HEK293 (cell line): Measurements from ENCODE around the gene BTD.

Experiments
- CTCF ChIA-PET: fragments of 350-600 bp; formaldehyde crosslinking; extraction: SDS; loops from one replicate; lab custom pipeline; 2021; ENCODE audit warnings: antibody characterized with exemption; lab: Yijun Ruan, JAX
- POLR2A ChIA-PET: fragments of 300-600 bp; formaldehyde crosslinking; extraction: SDS; loops from one replicate; lab custom pipeline; 2020; ENCODE audit warnings: antibody characterized with exemption, inconsistent platforms; lab: Yijun Ruan, JAX
- H3K27ac ChIP-seq: fragments of 200-500 bp; sonication (Bioruptor generic); 2 replicates; pipeline ENCODE4 v1.5.1; 2014; ENCODE audit warnings: low read depth, low read length, control low read depth, inconsistent platforms; ENCODE audit errors: extremely low read depth
- H3K36me3 ChIP-seq, 2 experiments: fragments of 200-500 bp in 1 of 2; sonication (Bioruptor generic) in 1 of 2; 1 replicate in 1 of 2; 2 replicates in 1 of 2; pipeline ENCODE4 v1.5.1; 2014 to 2017; ENCODE audit warnings: inconsistent platforms in 2 of 2, low read length in 2 of 2; ENCODE audit not compliant: control insufficient read depth in 2 of 2, insufficient read depth in 1 of 2
- H3K4me1 ChIP-seq: fragments of 200-500 bp; sonication (Bioruptor generic); 2 replicates; pipeline ENCODE4 v1.5.1; 2014; ENCODE audit warnings: mild to moderate bottlenecking, low read length, inconsistent platforms; ENCODE audit not compliant: control insufficient read depth, insufficient read depth
- H3K4me3 ChIP-seq: 2 replicates; pipeline ENCODE4 v1.5.1; 2011; ENCODE audit warnings: low read depth, mild to moderate bottlenecking, control low read depth, low read length, moderate library complexity
- H3K9me3 ChIP-seq: fragments of 200-500 bp; sonication (Bioruptor generic); 2 replicates; pipeline ENCODE4 v1.5.1; 2014; ENCODE audit warnings: low read depth, low read length, inconsistent platforms; ENCODE audit not compliant: control insufficient read depth, insufficient read depth
- KLF1 ChIP-seq: fragments of 450-650 bp; formaldehyde crosslinking; IDR thresholded peaks from 2 replicates; pipeline ENCODE4 v1.5.1; 2016; ENCODE audit warnings: missing biosample characterization, missing genetic modification characterization
- OSR2 ChIP-seq: fragments of 450-650 bp; formaldehyde crosslinking; IDR thresholded peaks from 2 replicates; pipeline ENCODE4 v1.5.1; 2016; ENCODE audit warnings: missing biosample characterization, missing genetic modification characterization
- PRDM6 ChIP-seq: fragments of 450-650 bp; formaldehyde crosslinking; IDR thresholded peaks from 2 replicates; pipeline ENCODE4 v1.5.1; 2017; ENCODE audit warnings: missing biosample characterization, missing genetic modification characterization
- ZBTB8A ChIP-seq: fragments of 450-650 bp; formaldehyde crosslinking; IDR thresholded peaks from 2 replicates; pipeline ENCODE4 v1.5.1; 2016; ENCODE audit warnings: missing biosample characterization, missing genetic modification characterization
- ZNF140 ChIP-seq: fragments of 450-650 bp; formaldehyde crosslinking; IDR thresholded peaks from 2 replicates; pipeline ENCODE4 v1.5.1; 2016; ENCODE audit warnings: missing biosample characterization, missing genetic modification characterization
- ZNF148 ChIP-seq: fragments of 450-650 bp; formaldehyde crosslinking; IDR thresholded peaks from 2 replicates; pipeline ENCODE4 v1.5.0; 2017; ENCODE audit warnings: missing biosample characterization, missing genetic modification characterization, borderline replicate concordance
- ZNF175 ChIP-seq: fragments of 450-650 bp; formaldehyde crosslinking; IDR thresholded peaks from 2 replicates; pipeline ENCODE4 v1.5.1; 2016; ENCODE audit warnings: missing biosample characterization, missing genetic modification characterization
- ZNF2 ChIP-seq: fragments of 450-650 bp; formaldehyde crosslinking; IDR thresholded peaks from 2 replicates; pipeline ENCODE4 v1.5.1; 2016; ENCODE audit warnings: missing biosample characterization, missing genetic modification characterization
- ZNF292 ChIP-seq: fragments of 450-650 bp; formaldehyde crosslinking; IDR thresholded peaks from 2 replicates; pipeline ENCODE4 v1.5.1; 2016; ENCODE audit warnings: low read depth, missing biosample characterization, missing genetic modification characterization, borderline replicate concordance
- ZNF501 ChIP-seq: fragments of 450-650 bp; formaldehyde crosslinking; IDR thresholded peaks from 2 replicates; pipeline ENCODE4 v1.5.1; 2016; ENCODE audit warnings: missing biosample characterization, missing genetic modification characterization
- ZNF561 ChIP-seq: fragments of 450-650 bp; IDR thresholded peaks from 2 replicates; pipeline ENCODE4 v1.5.1; 2018; ENCODE audit warnings: missing biosample characterization, missing genetic modification characterization, borderline replicate concordance
- ZNF623 ChIP-seq: fragments of 450-650 bp; formaldehyde crosslinking; IDR thresholded peaks from 2 replicates; pipeline ENCODE4 v1.5.1; 2016; ENCODE audit warnings: missing biosample characterization, missing genetic modification characterization
- ZNF654 ChIP-seq: fragments of 450-650 bp; formaldehyde crosslinking; IDR thresholded peaks from 2 replicates; pipeline ENCODE4 v1.5.1; 2016; ENCODE audit warnings: low read depth, missing biosample characterization, missing genetic modification characterization
- ZNF660 ChIP-seq: fragments of 450-650 bp; IDR thresholded peaks from 2 replicates; pipeline ENCODE4 v1.5.1; 2018; ENCODE audit warnings: missing biosample characterization, mild to moderate bottlenecking, missing genetic modification characterization
- ZNF701 ChIP-seq: fragments of 450-650 bp; formaldehyde crosslinking; IDR thresholded peaks from 2 replicates; pipeline ENCODE4 v1.5.1; 2016; ENCODE audit warnings: missing biosample characterization, missing genetic modification characterization
- ZNF76 ChIP-seq: fragments of 450-650 bp; formaldehyde crosslinking; IDR thresholded peaks from 2 replicates; pipeline ENCODE4; 2016; ENCODE audit warnings: low read depth, missing biosample characterization, missing genetic modification characterization, borderline replicate concordance
- ZNF830 ChIP-seq: fragments of 450-650 bp; IDR thresholded peaks from 2 replicates; pipeline ENCODE4 v1.5.0; 2018; ENCODE audit warnings: missing biosample characterization, missing genetic modification characterization, low read depth, mild to moderate bottlenecking, moderate library complexity
- ZSCAN30 ChIP-seq: fragments of 450-650 bp; IDR thresholded peaks from 2 replicates; pipeline ENCODE4 v1.5.1; 2018; ENCODE audit warnings: missing biosample characterization, mild to moderate bottlenecking, missing genetic modification characterization, moderate library complexity
- TF ChIP-seq, protein P1 (sequence below): fragments of 450-650 bp; formaldehyde crosslinking; IDR thresholded peaks from 2 replicates; pipeline ENCODE4 v1.5.1; 2016; ENCODE audit warnings: missing biosample characterization, missing genetic modification characterization
- TF ChIP-seq, protein P2 (sequence below): fragments of 450-650 bp; formaldehyde crosslinking; IDR thresholded peaks from 2 replicates; pipeline ENCODE4 v1.5.1; 2016; ENCODE audit warnings: missing biosample characterization, missing genetic modification characterization

The BTD gene

DNA sequence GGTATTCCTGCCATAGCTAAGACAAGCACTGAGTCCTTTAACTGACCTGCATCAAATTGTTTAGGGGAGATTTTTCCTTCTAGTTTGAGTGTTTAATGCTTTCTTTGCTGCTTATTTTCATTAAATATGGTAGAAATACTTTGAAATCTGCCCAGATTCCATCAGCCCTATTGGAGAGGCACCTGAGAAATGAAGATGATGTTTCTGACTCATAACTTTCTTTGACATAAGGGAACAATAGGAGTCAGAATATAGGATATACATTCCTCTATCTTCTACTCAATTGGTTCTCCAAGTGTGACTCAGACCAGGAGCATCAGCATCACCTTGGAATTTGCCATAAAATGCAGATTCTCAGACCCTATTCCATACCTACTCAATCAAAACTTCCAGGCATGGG, 27.4 kb downstream of the BTD start:
- H3K27ac ChIP-seq, result no peak overlapping the region
- H3K9me3 ChIP-seq, result no peaks in the 10 kb centered on the region
- H3K36me3 ChIP-seq, result no peaks in the 10 kb centered on the region
- H3K4me1 ChIP-seq, result peaks cover 29% of the 10 kb centered on the region
- no peak overlapping the region for H3K4me3 ChIP-seq
- CTCF ChIA-PET, result interaction anchor here (2.8 to 3.1 kb wide), 2 partner anchors 173 to 183 kb away, joined by 16 to 22 read pairs; no protein-coding TSS in a partner anchor
- no peak for TF ChIP-seq ZNF830 (tag by site-specific recombination)
- TF ChIP-seq KLF1 (tag by site-specific recombination), result no peak
- POLR2A ChIA-PET, result no interaction called here

DNA sequence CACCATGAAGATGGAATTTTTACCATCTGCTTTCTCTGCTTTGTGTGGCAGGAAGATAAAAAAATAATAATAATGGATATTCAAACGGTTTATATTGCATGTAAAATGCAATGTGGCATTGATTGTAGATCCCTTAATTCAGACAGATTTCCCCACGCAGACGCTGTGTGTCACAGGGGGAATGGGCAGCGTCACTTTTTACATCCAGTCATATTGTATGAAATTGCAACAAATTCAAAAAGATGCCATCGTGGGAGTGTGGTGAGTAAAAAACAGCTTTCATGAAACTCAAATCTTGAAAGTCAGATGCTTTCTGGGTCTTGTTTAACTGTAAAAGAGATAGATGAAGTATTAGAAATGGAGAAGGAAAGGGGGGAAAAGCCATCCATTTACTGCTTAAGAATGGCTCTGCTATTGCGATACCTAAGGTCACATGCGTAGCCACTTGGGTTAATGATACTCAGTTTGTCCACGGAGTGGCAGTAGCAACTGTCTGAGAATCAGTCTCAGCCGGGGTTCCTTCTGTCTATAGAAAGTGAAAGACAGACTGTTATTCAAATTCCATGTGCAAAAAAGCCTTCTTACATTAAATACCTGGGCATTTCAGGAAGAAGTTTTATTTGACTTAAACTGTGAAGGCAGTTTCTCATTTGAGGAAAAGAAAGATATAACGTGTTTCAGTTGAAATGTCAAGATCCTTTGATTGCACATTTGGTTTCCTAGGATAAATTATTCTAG, 28.5 kb downstream of the BTD start:
- H3K36me3 ChIP-seq, result no peaks in the 10 kb centered on the region
- POLR2A ChIA-PET, result interaction anchor here (1.0 to 1.7 kb wide), 2 partner anchors 22 to 29 kb away, joined by 3 to 7 read pairs; partner anchors contain the start of genes BTD and HACL1
- H3K9me3 ChIP-seq, result no peaks in the 10 kb centered on the region
- peak overlapping the region; percentile 10; the same call in 1 of the 2 replicates for H3K4me3 ChIP-seq
- TF ChIP-seq ZNF623 (tag by site-specific recombination) (no peak), ZNF654 (tag by site-specific recombination) (peak; percentile 88), ZNF175 (no peak), ZNF76 (tag by site-specific recombination) (no peak), ZNF660 (tag by site-specific recombination) (peak; percentile 82; the same call in 1 of the 2 replicates), ZNF701 (tag by site-specific recombination) (0 out of 2 replicates have a peak, but pooled peaks have one; percentile 20), OSR2 (tag by site-specific recombination) (0 out of 2 replicates have a peak, but pooled peaks have one; percentile 24), ZNF2 (tag by site-specific recombination) (0 out of 2 replicates have a peak, but pooled peaks have one; percentile 15), ZNF140 (tag by site-specific recombination) (no peak), ZSCAN30 (tag by site-specific recombination) (0 out of 2 replicates have a peak, but pooled peaks have one; percentile 41), ZNF561 (tag by site-specific recombination) (peak; percentile 65; the same call in 1 of the 2 replicates), ZNF148 (tag by site-specific recombination) (no peak), ZNF501 (tag by site-specific recombination) (0 out of 2 replicates have a peak, but pooled peaks have one; percentile 16), ZNF292 (tag by site-specific recombination) (no peak), PRDM6 (tag by site-specific recombination) (peak; percentile 41; the same call in 1 of the 2 replicates), ZBTB8A (tag by site-specific recombination) (no peak)
- TF ChIP-seq, protein P1, sequence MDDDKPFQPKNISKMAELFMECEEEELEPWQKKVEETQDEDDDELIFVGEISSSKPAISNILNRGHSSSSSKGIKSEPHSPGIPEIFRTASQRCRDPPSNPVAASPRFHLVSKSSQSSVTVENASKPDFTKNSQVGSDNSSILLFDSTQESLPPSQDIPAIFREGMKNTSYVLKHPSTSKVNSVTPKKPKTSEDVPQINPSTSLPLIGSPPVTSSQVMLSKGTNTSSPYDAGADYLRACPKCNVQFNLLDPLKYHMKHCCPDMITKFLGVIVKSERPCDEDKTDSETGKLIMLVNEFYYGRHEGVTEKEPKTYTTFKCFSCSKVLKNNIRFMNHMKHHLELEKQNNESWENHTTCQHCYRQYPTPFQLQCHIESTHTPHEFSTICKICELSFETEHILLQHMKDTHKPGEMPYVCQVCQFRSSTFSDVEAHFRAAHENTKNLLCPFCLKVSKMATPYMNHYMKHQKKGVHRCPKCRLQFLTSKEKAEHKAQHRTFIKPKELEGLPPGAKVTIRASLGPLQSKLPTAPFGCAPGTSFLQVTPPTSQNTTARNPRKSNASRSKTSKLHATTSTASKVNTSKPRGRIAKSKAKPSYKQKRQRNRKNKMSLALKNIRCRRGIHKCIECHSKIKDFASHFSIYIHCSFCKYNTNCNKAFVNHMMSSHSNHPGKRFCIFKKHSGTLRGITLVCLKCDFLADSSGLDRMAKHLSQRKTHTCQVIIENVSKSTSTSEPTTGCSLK (tag by site-specific recombination), result no peak
- TF ChIP-seq, protein P2, sequence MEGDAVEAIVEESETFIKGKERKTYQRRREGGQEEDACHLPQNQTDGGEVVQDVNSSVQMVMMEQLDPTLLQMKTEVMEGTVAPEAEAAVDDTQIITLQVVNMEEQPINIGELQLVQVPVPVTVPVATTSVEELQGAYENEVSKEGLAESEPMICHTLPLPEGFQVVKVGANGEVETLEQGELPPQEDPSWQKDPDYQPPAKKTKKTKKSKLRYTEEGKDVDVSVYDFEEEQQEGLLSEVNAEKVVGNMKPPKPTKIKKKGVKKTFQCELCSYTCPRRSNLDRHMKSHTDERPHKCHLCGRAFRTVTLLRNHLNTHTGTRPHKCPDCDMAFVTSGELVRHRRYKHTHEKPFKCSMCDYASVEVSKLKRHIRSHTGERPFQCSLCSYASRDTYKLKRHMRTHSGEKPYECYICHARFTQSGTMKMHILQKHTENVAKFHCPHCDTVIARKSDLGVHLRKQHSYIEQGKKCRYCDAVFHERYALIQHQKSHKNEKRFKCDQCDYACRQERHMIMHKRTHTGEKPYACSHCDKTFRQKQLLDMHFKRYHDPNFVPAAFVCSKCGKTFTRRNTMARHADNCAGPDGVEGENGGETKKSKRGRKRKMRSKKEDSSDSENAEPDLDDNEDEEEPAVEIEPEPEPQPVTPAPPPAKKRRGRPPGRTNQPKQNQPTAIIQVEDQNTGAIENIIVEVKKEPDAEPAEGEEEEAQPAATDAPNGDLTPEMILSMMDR, result peak; percentile 64
- CTCF ChIA-PET, result interaction anchor here (0.6 to 3.1 kb wide), 16 partner anchors 11 to 623 kb away, joined by 3 to 22 read pairs (median 4); no protein-coding TSS in a partner anchor
- no peak overlapping the region for H3K27ac ChIP-seq
- peaks cover 36% of the 10 kb centered on the region for H3K4me1 ChIP-seq
